ENCODE data around the gene ATP6V0C. TPM values are rescaled to one million over a fixed set of nuclear protein-coding genes. Genes with fewer than 3 reads are reported as not detected.

Gene ATP6V0C
- polyA plus RNA-seq, 4 donors = 74.5 to 298 (median 143) TPM

DNA sequence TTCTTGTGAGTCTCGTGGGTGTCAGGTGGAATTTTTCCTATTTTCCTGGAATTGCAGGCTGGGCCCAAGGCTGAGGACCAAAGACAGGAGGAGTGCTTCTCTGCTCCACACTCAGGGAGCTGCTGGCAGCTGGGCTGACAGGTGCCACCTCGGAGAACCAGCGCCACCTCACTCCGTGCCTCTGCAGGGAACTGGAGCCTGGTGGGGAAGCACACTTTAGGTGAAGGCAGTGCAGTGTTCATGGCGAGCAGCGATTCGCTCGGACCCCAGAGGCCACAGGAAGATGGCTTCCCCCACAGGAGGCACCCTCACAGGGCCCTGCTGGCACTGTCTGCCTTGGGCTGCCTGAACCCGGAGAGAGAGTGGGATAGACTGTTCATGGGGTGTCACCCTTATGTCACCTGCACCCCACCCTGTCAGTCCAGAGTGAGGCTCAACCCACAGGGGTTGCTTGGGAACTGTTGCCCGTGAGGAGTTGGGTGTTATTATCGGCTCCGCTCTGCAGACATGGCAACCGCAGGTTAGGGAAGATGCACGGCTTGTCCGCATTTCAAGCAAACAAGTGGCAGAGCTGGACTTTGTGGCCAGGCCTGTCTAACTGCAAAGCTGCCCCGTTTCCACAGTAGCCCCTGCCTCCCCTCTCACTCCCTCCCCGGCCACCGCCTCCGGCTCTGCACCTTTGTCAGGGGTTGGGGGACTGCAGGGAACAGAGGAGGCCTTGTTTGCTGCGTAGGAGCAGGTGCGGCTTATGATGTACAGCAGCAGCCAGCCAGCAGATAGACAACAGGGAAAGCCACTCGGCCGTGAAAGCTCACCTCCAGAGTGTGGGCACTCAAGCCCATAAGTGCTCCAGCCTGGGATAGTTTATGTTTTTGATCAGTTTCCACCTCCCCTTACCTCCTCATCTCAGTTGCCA is 23.3 kb upstream of the ATP6V0C start:
- no peak for FAIRE-seq
- no peaks in the 10 kb centered on the region for H3K9me3 ChIP-seq (ENCODE audit: control insufficient read depth in 2 of 2, insufficient read depth in 1 of 2, low read depth in 1 of 2, low read length in 1 of 2)
- no peak overlapping the region for H3K27ac ChIP-seq (ENCODE audit: low read depth in 1 of 3, low read length in 2 of 3)
- no peak for DNase-seq
- no peaks in the 10 kb centered on the region for H3K27me3 ChIP-seq (ENCODE audit: control insufficient read depth in 3 of 3, insufficient read depth in 3 of 3, low read length in 3 of 3)
- H3K4me1 ChIP-seq (ENCODE audit: control insufficient read depth in 3 of 3, insufficient read depth in 2 of 3, low read depth in 1 of 3, low read length in 2 of 3) = peaks cover 0 to 17% (median 0%) of the 10 kb centered on the region in 3 donors
- peaks cover 0 to 47% (median 2%) of the 10 kb centered on the region in 3 donors for H3K36me3 ChIP-seq (ENCODE audit: control insufficient read depth in 3 of 3, insufficient read depth in 2 of 3, low read depth in 1 of 3, low read length in 3 of 3)
- WGBS, 3 donors = 90 to 92% (median 91%) methylated on average over 23 of the region's 23 CpGs
- H3K4me3 ChIP-seq (ENCODE audit: low read depth in 1 of 3, low read length in 3 of 3) = no peak overlapping the region

DNA sequence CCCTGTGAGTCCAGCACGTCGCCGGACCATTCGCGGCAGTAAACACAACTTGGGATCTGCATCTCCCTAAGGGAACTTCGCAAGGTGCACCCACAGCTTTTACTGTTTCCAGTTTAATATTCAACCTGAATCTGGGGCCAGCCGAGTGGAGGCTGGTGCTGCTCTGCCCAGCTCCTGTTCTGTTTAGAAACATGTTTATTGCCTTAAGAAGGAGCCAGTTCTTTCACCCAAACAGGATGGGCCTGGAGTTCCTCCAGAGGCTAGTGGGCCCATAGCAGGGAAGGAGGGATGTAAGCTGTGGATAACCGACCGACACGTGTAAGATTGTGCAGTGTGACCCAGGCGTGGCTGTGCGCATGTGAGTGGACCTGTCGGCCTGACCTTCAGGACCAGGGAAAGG is 21.5 kb upstream of the ATP6V0C start:
- 47 to 73% (median 61%) methylated on average over 13 of the region's 13 CpGs for WGBS, 3 donors
- Histone ChIP-seq H3K4me3 (ENCODE audit: low read depth in 1 of 3, low read length in 3 of 3) (no peak overlapping the region), H3K9me3 (ENCODE audit: control insufficient read depth in 2 of 2, insufficient read depth in 1 of 2, low read depth in 1 of 2, low read length in 1 of 2) (no peaks in the 10 kb centered on the region), H3K4me1 (ENCODE audit: control insufficient read depth in 3 of 3, insufficient read depth in 2 of 3, low read depth in 1 of 3, low read length in 2 of 3) (peaks cover 0 to 14% (median 0%) of the 10 kb centered on the region in 3 donors), H3K27ac (ENCODE audit: low read depth in 1 of 3, low read length in 2 of 3) (peak overlapping the region in 1 of 3 donors; percentile 26), H3K36me3 (ENCODE audit: control insufficient read depth in 3 of 3, insufficient read depth in 2 of 3, low read depth in 1 of 3, low read length in 3 of 3) (peaks cover 0 to 45% (median 5%) of the 10 kb centered on the region in 3 donors), H3K27me3 (ENCODE audit: control insufficient read depth in 3 of 3, insufficient read depth in 3 of 3, low read length in 3 of 3) (no peaks in the 10 kb centered on the region)
- DNase-seq = peak in 1 of 2 donors; percentile 52
- FAIRE-seq = no peak

DNA sequence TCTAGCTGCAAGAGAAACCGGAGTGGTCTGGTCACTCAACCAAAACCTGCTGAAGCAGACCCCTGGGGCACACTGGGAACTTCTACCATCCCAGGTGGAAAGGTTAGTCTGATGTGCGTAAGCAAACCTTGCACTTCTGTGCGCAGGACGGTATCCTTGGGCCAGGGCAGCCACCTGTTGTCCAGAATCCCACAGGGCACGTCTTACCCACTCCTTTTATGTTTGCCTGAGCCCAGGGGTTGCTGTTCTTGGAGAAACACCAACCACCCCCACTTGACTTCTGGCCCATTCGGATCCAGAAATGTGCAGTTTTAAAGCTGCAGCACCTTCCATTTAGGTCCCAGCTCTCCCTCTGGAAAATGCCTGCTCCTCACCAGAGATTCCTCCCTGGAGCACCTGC is 20.1 kb upstream of the ATP6V0C start:
- WGBS, 3 donors = 92 to 98% (median 93%) methylated on average over 6 of the region's 6 CpGs
- Histone ChIP-seq H3K27me3 (ENCODE audit: control insufficient read depth in 3 of 3, insufficient read depth in 3 of 3, low read length in 3 of 3) (no peaks in the 10 kb centered on the region), H3K4me3 (ENCODE audit: low read depth in 1 of 3, low read length in 3 of 3) (no peak overlapping the region), H3K9me3 (ENCODE audit: control insufficient read depth in 2 of 2, insufficient read depth in 1 of 2, low read depth in 1 of 2, low read length in 1 of 2) (no peaks in the 10 kb centered on the region), H3K27ac (ENCODE audit: low read depth in 1 of 3, low read length in 2 of 3) (no peak overlapping the region), H3K36me3 (ENCODE audit: control insufficient read depth in 3 of 3, insufficient read depth in 2 of 3, low read depth in 1 of 3, low read length in 3 of 3) (peaks cover 0 to 55% (median 5%) of the 10 kb centered on the region in 3 donors), H3K4me1 (ENCODE audit: control insufficient read depth in 3 of 3, insufficient read depth in 2 of 3, low read depth in 1 of 3, low read length in 2 of 3) (peaks cover 0 to 4% (median 0%) of the 10 kb centered on the region in 3 donors)
- no peak for FAIRE-seq
- DNase-seq = no peak

DNA sequence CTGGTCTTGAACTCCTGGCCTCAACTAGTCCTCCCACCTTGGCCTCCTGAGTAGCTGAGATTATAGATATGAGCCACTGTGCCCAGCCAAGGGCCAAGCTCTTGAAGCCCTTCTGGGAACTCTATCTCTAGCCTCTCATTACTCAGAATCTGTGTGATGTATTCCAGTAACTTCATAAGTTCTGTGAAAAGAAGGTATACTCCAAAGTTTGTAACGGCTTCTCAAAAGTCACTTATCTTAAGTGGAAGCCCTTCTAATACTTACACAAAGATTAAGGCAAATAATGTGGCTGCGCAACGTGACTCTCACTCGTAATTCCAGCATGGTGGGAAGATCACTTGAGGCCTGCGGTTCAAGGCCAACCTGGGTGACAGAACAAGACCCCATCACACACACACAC is 19.1 kb upstream of the ATP6V0C start:
- Histone ChIP-seq H3K4me3 (ENCODE audit: low read depth in 1 of 3, low read length in 3 of 3) (no peak overlapping the region), H3K27me3 (ENCODE audit: control insufficient read depth in 3 of 3, insufficient read depth in 3 of 3, low read length in 3 of 3) (no peaks in the 10 kb centered on the region), H3K4me1 (ENCODE audit: control insufficient read depth in 3 of 3, insufficient read depth in 2 of 3, low read depth in 1 of 3, low read length in 2 of 3) (peaks cover 0 to 4% (median 0%) of the 10 kb centered on the region in 3 donors), H3K9me3 (ENCODE audit: control insufficient read depth in 2 of 2, insufficient read depth in 1 of 2, low read depth in 1 of 2, low read length in 1 of 2) (no peaks in the 10 kb centered on the region), H3K27ac (ENCODE audit: low read depth in 1 of 3, low read length in 2 of 3) (no peak overlapping the region), H3K36me3 (ENCODE audit: control insufficient read depth in 3 of 3, insufficient read depth in 2 of 3, low read depth in 1 of 3, low read length in 3 of 3) (peaks cover 0 to 63% (median 5%) of the 10 kb centered on the region in 3 donors)
- FAIRE-seq (no peak), DNase-seq (no peak)
- 87 to 94% (median 92%) methylated on average over 5 of the region's 5 CpGs for WGBS, 3 donors

DNA sequence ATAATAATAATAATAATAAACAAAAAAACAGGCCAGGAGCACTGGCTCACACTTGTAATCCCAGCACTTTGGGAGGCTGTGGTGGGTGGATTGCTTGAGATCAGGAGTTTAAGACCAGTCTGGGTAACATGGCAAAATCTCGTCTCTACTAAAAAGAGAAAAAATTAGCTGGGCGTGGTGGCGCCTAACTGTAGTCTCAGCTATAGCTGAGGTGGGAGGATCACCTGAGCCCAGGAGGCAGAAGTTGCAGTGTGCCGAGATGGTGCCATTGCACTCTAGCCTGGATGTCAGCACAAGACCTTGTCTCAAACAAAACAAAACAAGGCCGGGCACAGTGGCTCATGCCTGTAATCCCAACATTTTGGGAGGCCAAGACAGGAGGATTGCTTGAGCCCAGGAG is 18.7 kb upstream of the ATP6V0C start:
- no peaks in the 10 kb centered on the region for H3K9me3 ChIP-seq (ENCODE audit: control insufficient read depth in 2 of 2, insufficient read depth in 1 of 2, low read depth in 1 of 2, low read length in 1 of 2)
- 89 to 99% (median 94%) methylated on average over 5 of the region's 5 CpGs for WGBS, 3 donors
- DNase-seq (no peak), FAIRE-seq (no peak)
- no peaks in the 10 kb centered on the region for H3K27me3 ChIP-seq (ENCODE audit: control insufficient read depth in 3 of 3, insufficient read depth in 3 of 3, low read length in 3 of 3)
- H3K4me3 ChIP-seq (ENCODE audit: low read depth in 1 of 3, low read length in 3 of 3) = no peak overlapping the region
- H3K27ac ChIP-seq (ENCODE audit: low read depth in 1 of 3, low read length in 2 of 3) = no peak overlapping the region
- peaks cover 0 to 63% (median 5%) of the 10 kb centered on the region in 3 donors for H3K36me3 ChIP-seq (ENCODE audit: control insufficient read depth in 3 of 3, insufficient read depth in 2 of 3, low read depth in 1 of 3, low read length in 3 of 3)
- H3K4me1 ChIP-seq (ENCODE audit: control insufficient read depth in 3 of 3, insufficient read depth in 2 of 3, low read depth in 1 of 3, low read length in 2 of 3) = peaks cover 0 to 4% (median 0%) of the 10 kb centered on the region in 3 donors

DNA sequence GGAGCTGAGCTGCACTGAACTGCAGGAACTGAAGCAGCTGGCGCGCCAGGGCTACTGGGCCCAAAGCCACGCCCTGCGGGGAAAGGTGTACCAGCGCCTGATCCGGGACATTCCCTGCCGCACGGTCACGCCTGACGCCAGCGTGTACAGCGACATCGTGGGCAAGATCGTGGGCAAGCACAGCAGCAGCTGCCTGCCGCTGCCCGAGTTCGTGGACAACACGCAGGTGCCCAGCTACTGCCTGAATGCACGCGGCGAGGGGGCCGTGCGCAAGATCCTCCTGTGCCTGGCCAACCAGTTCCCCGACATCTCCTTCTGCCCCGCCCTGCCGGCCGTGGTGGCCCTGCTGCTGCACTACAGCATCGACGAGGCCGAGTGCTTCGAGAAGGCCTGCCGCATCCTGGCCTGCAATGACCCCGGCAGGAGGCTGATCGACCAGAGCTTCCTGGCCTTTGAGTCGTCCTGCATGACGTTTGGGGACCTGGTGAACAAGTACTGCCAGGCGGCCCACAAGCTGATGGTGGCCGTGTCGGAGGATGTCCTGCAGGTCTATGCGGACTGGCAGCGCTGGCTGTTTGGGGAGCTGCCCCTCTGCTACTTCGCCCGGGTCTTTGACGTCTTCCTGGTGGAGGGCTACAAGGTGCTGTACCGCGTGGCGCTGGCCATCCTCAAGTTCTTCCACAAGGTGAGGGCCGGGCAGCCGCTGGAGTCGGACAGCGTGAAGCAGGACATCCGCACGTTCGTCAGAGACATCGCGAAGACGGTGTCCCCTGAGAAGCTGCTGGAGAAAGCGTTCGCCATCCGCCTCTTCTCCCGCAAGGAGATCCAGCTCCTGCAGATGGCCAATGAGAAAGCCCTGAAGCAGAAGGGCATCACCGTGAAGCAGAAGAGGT is 17.3 kb upstream of the ATP6V0C start:
- Histone ChIP-seq H3K9me3 (ENCODE audit: control insufficient read depth in 2 of 2, insufficient read depth in 1 of 2, low read depth in 1 of 2, low read length in 1 of 2) (no peaks in the 10 kb centered on the region), H3K27me3 (ENCODE audit: control insufficient read depth in 3 of 3, insufficient read depth in 3 of 3, low read length in 3 of 3) (no peaks in the 10 kb centered on the region), H3K27ac (ENCODE audit: low read depth in 1 of 3, low read length in 2 of 3) (no peak overlapping the region), H3K4me1 (ENCODE audit: control insufficient read depth in 3 of 3, insufficient read depth in 2 of 3, low read depth in 1 of 3, low read length in 2 of 3) (peaks cover 0 to 7% (median 0%) of the 10 kb centered on the region in 3 donors), H3K4me3 (ENCODE audit: low read depth in 1 of 3, low read length in 3 of 3) (no peak overlapping the region), H3K36me3 (ENCODE audit: control insufficient read depth in 3 of 3, insufficient read depth in 2 of 3, low read depth in 1 of 3, low read length in 3 of 3) (peaks cover 0 to 65% (median 3%) of the 10 kb centered on the region in 3 donors)
- no peak for DNase-seq
- 95 to 96% (median 95%) methylated on average over 62 of the region's 62 CpGs for WGBS, 3 donors
- no peak for FAIRE-seq

DNA sequence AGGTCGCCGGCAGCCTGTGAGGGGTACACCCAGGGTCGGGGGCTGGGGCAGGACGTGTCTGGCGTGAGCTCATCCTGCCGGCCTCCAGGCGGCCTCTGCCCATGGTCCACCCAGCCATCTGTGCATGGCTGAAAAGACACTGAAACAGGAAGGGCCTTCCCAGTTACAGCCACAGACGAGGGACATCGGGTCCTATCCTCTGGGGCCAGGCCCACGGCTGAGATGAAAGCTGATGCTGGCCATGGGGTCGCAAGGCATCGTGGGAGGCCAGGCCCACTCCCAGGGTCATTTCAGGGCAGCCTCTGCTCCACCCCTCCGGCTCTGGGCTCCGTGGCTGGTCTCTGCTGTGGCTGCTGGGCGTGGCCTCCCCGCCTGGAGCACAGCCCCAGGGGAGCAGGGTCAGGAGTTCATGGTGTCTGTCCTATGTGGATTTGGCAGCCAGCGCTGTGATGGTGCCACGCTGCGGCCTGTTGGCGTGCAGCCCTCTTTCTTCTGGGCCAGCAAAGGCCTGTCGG is 16.6 kb upstream of the ATP6V0C start:
- WGBS, 3 donors = 56 to 65% (median 58%) methylated on average over 21 of the region's 21 CpGs
- Histone ChIP-seq H3K27ac (ENCODE audit: low read depth in 1 of 3, low read length in 2 of 3) (no peak overlapping the region), H3K4me1 (ENCODE audit: control insufficient read depth in 3 of 3, insufficient read depth in 2 of 3, low read depth in 1 of 3, low read length in 2 of 3) (peaks cover 0 to 14% (median 0%) of the 10 kb centered on the region in 3 donors), H3K4me3 (ENCODE audit: low read depth in 1 of 3, low read length in 3 of 3) (no peak overlapping the region), H3K36me3 (ENCODE audit: control insufficient read depth in 3 of 3, insufficient read depth in 2 of 3, low read depth in 1 of 3, low read length in 3 of 3) (peaks cover 0 to 71% (median 3%) of the 10 kb centered on the region in 3 donors), H3K9me3 (ENCODE audit: control insufficient read depth in 2 of 2, insufficient read depth in 1 of 2, low read depth in 1 of 2, low read length in 1 of 2) (no peaks in the 10 kb centered on the region), H3K27me3 (ENCODE audit: control insufficient read depth in 3 of 3, insufficient read depth in 3 of 3, low read length in 3 of 3) (no peaks in the 10 kb centered on the region)
- FAIRE-seq (no peak), DNase-seq (no peak)

Measured in small intestine (tissue), 7 donors.